HCT116 (cell line): ENCODE results near the gene LRCH3.

ENCODE experiments used
- CTCF ChIP-seq, 3 experiments: fragments of 200-600 bp in 1 of 3; sonication (generic) in 1 of 3; IDR thresholded peaks in 2 of 3; conservative IDR thresholded peaks in 1 of 3; 2 replicates each; pipeline ENCODE4 v1.5.1; 2012 to 2017; ENCODE audit warnings: low read depth in 2 of 3, low read length in 2 of 3, antibody characterized with exemption in 1 of 3, borderline replicate concordance in 1 of 3, control low read depth in 1 of 3, mild to moderate bottlenecking in 1 of 3, mixed read lengths in 1 of 3, mixed run types in 1 of 3, moderate library complexity in 1 of 3; ENCODE audit not compliant: insufficient read depth in 1 of 3
- ELF1 ChIP-seq: IDR thresholded peaks from 2 replicates; pipeline ENCODE4 v1.6.1; 2012; ENCODE audit warnings: low read depth, borderline replicate concordance
- EZH2 ChIP-seq: fragments of 200-600 bp; sonication (generic); IDR thresholded peaks from 2 replicates; pipeline ENCODE4 v1.6.1; 2017; ENCODE audit warnings: antibody characterized with exemption, mixed run types
- EZH2phosphoT487 ChIP-seq: fragments of 200-600 bp; IDR thresholded peaks from 2 replicates; pipeline ENCODE4 v1.6.1; 2018; ENCODE audit warnings: antibody characterized with exemption, borderline replicate concordance
- JUND ChIP-seq: IDR thresholded peaks from 2 replicates; pipeline ENCODE4 v1.6.1; 2012
- POLR2A ChIP-seq: IDR thresholded peaks from 2 replicates; pipeline ENCODE4 v1.7.0; 2011; ENCODE audit warnings: borderline replicate concordance; ENCODE audit not compliant: insufficient read depth, insufficient read length; ENCODE audit errors: extremely low read depth
- RAD21 ChIP-seq: IDR thresholded peaks from 2 replicates; pipeline ENCODE4 v1.6.1; 2012; ENCODE audit warnings: low read depth, mild to moderate bottlenecking
- REST ChIP-seq: IDR thresholded peaks from 2 replicates; pipeline ENCODE4 v1.6.1; 2012; ENCODE audit warnings: low read depth
- SIN3A ChIP-seq: IDR thresholded peaks from 2 replicates; pipeline ENCODE4 v1.6.1; 2012; ENCODE audit warnings: low read depth
- SRF ChIP-seq: IDR thresholded peaks from 2 replicates; pipeline ENCODE4 v1.6.1; 2012; ENCODE audit warnings: low read depth
- TF ChIP-seq, protein P1 (sequence below): IDR thresholded peaks from 2 replicates; pipeline ENCODE4 v1.6.1; 2011; ENCODE audit warnings: mild to moderate bottlenecking, low read length, moderate library complexity; ENCODE audit not compliant: insufficient replicate concordance; ENCODE audit errors: extremely low read depth

DNA sequence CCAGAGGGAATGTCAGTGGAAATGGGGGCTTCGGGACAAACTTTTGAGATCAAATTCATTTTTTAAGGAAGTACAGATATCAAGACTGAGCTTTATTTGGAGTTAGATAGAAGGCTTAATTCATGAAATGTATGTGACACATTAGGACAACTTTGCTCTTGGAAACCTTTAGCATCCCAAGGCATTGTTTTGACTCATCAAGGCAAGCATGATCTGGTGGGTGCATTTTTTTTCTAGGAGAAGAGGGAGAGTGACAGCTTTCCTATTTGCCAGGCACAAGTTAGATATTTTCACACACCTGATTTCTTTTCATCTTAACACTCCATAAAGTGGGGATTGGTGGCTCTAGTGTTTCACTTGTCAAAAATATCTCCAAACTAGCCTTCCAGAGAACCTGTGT lies 97.5 kb downstream of the LRCH3 start:
- TF ChIP-seq EZH2phosphoT487 (no peak), CTCF (IDR thresholded peaks at IDR 0.05 in 2 of 3, conservative IDR thresholded peaks at IDR 0.05 in 1 of 3; ENCODE audit: borderline replicate concordance in 1 of 3, insufficient read depth in 1 of 3, low read depth in 2 of 3, low read length in 2 of 3) (no peak), REST (no peak), EZH2 (no peak), SIN3A (no peak), RAD21 (no peak), SRF (no peak), POLR2A (no peak), ELF1 (no peak), JUND (no peak)
- TF ChIP-seq, protein P1, sequence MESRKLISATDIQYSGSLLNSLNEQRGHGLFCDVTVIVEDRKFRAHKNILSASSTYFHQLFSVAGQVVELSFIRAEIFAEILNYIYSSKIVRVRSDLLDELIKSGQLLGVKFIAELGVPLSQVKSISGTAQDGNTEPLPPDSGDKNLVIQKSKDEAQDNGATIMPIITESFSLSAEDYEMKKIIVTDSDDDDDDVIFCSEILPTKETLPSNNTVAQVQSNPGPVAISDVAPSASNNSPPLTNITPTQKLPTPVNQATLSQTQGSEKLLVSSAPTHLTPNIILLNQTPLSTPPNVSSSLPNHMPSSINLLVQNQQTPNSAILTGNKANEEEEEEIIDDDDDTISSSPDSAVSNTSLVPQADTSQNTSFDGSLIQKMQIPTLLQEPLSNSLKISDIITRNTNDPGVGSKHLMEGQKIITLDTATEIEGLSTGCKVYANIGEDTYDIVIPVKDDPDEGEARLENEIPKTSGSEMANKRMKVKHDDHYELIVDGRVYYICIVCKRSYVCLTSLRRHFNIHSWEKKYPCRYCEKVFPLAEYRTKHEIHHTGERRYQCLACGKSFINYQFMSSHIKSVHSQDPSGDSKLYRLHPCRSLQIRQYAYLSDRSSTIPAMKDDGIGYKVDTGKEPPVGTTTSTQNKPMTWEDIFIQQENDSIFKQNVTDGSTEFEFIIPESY, result no peak
